Activated B cell treated with CpG ODN at 0.5 μM for 24 hours (primary cell): ENCODE data around the gene GNAT3. TPM values are rescaled to one million over a fixed set of nuclear protein-coding genes. Genes with fewer than 3 reads are reported as not detected.

ENCODE experiments used
- ATAC-seq: fragments of 200-7000 bp; cut with Tn5 transposase; one replicate; pipeline ENCODE4 v1.10.0; 2021; ENCODE audit warnings: low read depth, mild to moderate bottlenecking, moderate library complexity
- CTCF ChIA-PET: fragments of 350-600 bp; sonication (Branson Sonifier 250); formaldehyde crosslinking; loops from one replicate; lab custom pipeline; 2021; ENCODE audit warnings: antibody characterized with exemption; lab: Charles Lee
- POLR2A ChIA-PET: fragments of 350-600 bp; sonication (Branson Sonifier 250); formaldehyde crosslinking; loops from one replicate; lab custom pipeline; 2021; ENCODE audit warnings: antibody characterized with exemption; lab: Charles Lee
- DNase-seq: peaks from one replicate; pipeline ENCODE4 v3.0.0; 2022
- H3K27ac Mint-ChIP-seq: one replicate; pipeline ENCODE4 v1.8.0; 2020; ENCODE audit warnings: mixed read lengths
- H3K27me3 Mint-ChIP-seq: one replicate; pipeline ENCODE4 v1.8.0; 2021; ENCODE audit warnings: mixed read lengths
- H3K36me3 Mint-ChIP-seq: one replicate; pipeline ENCODE4 v1.8.0; 2021; ENCODE audit warnings: low read depth, mixed read lengths
- H3K4me1 Mint-ChIP-seq: one replicate; pipeline ENCODE4 v1.8.0; 2021; ENCODE audit warnings: mixed read lengths
- H3K4me3 Mint-ChIP-seq: one replicate; pipeline ENCODE4 v1.8.0; 2020; ENCODE audit warnings: mild to moderate bottlenecking, mixed read lengths
- H3K9me3 Mint-ChIP-seq: one replicate; pipeline ENCODE4 v1.8.0; 2020; ENCODE audit warnings: mixed read lengths
- CTCF ChIP-seq: fragments of 200-600 bp; IDR thresholded peaks from one replicate; pipeline ENCODE4 v1.8.0; 2022; ENCODE audit warnings: antibody characterized with exemption, mild to moderate bottlenecking
- intact Hi-C: fragments of 100-400 bp; cut with micrococcal nuclease; formaldehyde crosslinking; loops from one replicate; pipeline ENCODE4 v1.15.1; 2024
- total RNA-seq: library from RNA; stranded (reverse); gene quantifications from 2 replicates; pipeline ENCODE4 v1.2.3, GENCODE V29; 2022

Gene GNAT3
- total RNA-seq, 1 donor from 2014 or later = not detected

DNA sequence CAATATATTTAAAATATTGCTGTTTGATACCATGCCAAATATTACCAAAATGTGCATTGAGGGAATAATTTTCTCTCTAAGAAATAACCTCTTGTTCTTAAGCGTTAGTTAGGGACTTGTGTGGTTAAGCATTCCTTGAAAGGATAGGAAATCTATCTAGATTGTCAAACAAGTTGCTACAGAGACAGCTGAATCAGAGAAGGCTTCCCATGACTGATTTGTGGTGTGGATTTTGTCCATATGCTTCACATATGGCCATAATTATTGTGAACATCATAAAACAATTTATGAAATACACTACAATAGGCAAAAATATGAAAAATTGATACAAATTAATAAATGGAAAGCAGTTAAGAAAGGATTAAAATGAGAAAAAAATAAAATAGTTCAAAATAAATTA is 96.3 kb downstream of the GNAT3 start:
- TF ChIP-seq CTCF = no peak
- Mint-ChIP-seq H3K36me3 (no peaks in the 10 kb centered on the region), H3K9me3 (no peaks in the 10 kb centered on the region), H3K4me1 (no peaks in the 10 kb centered on the region), H3K4me3 (no peak overlapping the region), H3K27me3 (no peaks in the 10 kb centered on the region), H3K27ac (no peak overlapping the region)
- DNase-seq = no peak
- no peak for ATAC-seq
- intact Hi-C loops = no loop called here
- ChIA-PET POLR2A (no interaction called here), CTCF (no interaction called here)

DNA sequence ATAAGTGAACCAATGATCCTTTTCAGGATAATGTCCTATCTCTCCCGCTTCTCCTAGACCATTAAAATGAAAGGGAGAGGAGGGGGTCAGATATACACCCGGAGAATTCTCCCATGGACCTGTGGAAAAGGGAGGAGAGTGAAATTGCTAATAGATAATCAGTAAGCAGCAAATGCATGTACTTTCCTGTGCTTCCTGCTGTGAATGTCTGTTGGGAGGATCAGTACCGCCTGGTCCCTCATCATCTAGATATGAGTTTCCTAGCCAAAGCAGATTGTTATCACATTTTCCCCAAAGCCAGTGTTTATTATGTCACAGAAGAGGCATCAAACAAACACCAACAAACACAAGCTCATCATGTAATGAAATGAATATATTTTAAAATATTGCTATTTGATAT is 96.8 kb downstream of the GNAT3 start:
- Mint-ChIP-seq H3K9me3 (no peaks in the 10 kb centered on the region), H3K4me1 (no peaks in the 10 kb centered on the region), H3K36me3 (no peaks in the 10 kb centered on the region), H3K4me3 (no peak overlapping the region), H3K27ac (no peak overlapping the region), H3K27me3 (no peaks in the 10 kb centered on the region)
- POLR2A ChIA-PET = no interaction called here
- intact Hi-C loops = no loop called here
- no peak for ATAC-seq
- CTCF ChIA-PET = no interaction called here
- DNase-seq = no peak
- no peak for TF ChIP-seq CTCF

- ChIA-PET CTCF (no interaction called here), POLR2A (no interaction called here)
- Mint-ChIP-seq H3K27me3 (no peaks in the 10 kb centered on the region), H3K36me3 (no peaks in the 10 kb centered on the region), H3K27ac (no peak overlapping the region), H3K4me1 (no peaks in the 10 kb centered on the region), H3K9me3 (no peaks in the 10 kb centered on the region), H3K4me3 (no peak overlapping the region)
- intact Hi-C loops = no loop called here
- no peak for TF ChIP-seq CTCF
- ATAC-seq = no peak
- no peak for DNase-seq
These were observed 97.5 kb downstream of the GNAT3 start for GRCh38 chr7:80414331-80414730.

DNA sequence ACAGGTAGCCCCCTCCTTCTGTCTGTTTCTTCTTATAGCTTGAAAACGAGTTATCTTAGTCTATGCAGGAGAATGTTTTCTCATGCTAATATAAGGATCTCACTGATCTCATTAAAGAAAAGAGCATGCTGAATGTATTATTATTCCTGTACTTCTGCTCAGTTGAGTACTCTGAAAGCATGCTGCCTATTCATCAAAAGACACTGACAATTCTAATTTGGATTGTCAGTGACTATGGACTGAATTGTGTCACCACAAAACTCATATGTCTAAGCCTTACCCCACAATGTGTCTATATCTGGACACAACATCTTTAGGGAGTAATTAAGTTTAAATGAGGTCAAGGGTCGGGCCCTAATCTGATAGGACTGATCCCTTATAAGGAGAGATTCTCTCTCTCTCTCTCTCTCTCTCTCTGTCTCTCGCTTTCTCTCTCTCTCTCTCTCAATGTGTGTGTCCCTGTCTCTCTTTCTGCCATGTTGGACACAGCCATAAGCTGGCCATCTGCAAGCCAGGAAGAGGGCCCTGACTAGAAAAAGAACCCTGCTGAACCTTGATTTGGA is 98.4 kb downstream of the GNAT3 start:
- ATAC-seq (no peak), DNase-seq (no peak)
- no peaks in the 10 kb centered on the region for H3K4me1 Mint-ChIP-seq
- no peak overlapping the region for H3K27ac Mint-ChIP-seq
- no peaks in the 10 kb centered on the region for H3K9me3 Mint-ChIP-seq
- intact Hi-C loops = no loop called here
- H3K36me3 Mint-ChIP-seq = no peaks in the 10 kb centered on the region
- no peak overlapping the region for H3K4me3 Mint-ChIP-seq
- POLR2A ChIA-PET = no interaction called here
- H3K27me3 Mint-ChIP-seq = no peaks in the 10 kb centered on the region
- TF ChIP-seq CTCF = no peak
- CTCF ChIA-PET = no interaction called here

DNA sequence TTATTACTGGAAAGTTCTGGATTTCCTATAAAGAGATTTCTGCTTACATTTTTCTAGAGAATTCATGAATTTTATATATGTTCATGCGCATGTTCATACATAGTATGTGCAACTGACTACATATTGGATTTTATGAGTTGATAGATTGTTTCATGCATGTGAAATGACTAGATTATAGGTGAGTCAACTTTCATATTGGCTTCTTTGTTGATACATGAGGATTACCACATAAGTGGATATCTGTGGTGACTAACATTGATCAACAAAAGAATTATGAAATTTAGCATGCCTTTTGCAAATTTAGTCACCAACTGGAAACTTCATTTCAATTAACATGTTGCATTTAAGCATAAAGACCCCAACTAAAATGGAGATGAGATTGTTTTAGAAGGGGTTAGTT is 99.0 kb downstream of the GNAT3 start:
- Mint-ChIP-seq H3K27me3 (no peaks in the 10 kb centered on the region), H3K9me3 (no peaks in the 10 kb centered on the region), H3K4me1 (no peaks in the 10 kb centered on the region), H3K27ac (no peak overlapping the region), H3K4me3 (no peak overlapping the region), H3K36me3 (no peaks in the 10 kb centered on the region)
- DNase-seq (no peak), ATAC-seq (no peak)
- ChIA-PET POLR2A (no interaction called here), CTCF (no interaction called here)
- no peak for TF ChIP-seq CTCF
- intact Hi-C loops = no loop called here
